ENCODE measurements around the gene AADACL4. TPM values are rescaled to one million over a fixed set of nuclear protein-coding genes. Genes with fewer than 3 reads are reported as not detected.

AADACL4 gene
- total and polyA plus RNA-seq, 2 donors from 2014 or later: 0.16 to 0.58 TPM

- Histone ChIP-seq H3K9ac (ENCODE audit: low read length in 3 of 3) (no peak overlapping the region), H3K27me3 (ENCODE audit: control insufficient read depth, insufficient read depth, low read length) (no peaks in the 10 kb centered on the region), H3K9me3 (ENCODE audit: control insufficient read depth in 2 of 3, insufficient read depth in 1 of 3, low read length in 3 of 3) (no peaks in the 10 kb centered on the region), H3K4me1 (ENCODE audit: control insufficient read depth in 2 of 3, insufficient read depth in 2 of 3, low read depth in 1 of 3, low read length in 3 of 3) (peaks cover 0 to 5% (median 5%) of the 10 kb centered on the region in 3 donors), H3K27ac (ENCODE audit: low read depth in 2 of 2, low read length in 2 of 2) (no peak overlapping the region), H3K4me3 (ENCODE audit: low read length in 3 of 3) (no peak overlapping the region), H3K36me3 (ENCODE audit: control insufficient read depth in 2 of 3, insufficient read depth in 3 of 3, low read length in 3 of 3) (no peaks in the 10 kb centered on the region)
- no peak for FAIRE-seq
- DNase-seq: no peak
- TF ChIP-seq, protein P1, sequence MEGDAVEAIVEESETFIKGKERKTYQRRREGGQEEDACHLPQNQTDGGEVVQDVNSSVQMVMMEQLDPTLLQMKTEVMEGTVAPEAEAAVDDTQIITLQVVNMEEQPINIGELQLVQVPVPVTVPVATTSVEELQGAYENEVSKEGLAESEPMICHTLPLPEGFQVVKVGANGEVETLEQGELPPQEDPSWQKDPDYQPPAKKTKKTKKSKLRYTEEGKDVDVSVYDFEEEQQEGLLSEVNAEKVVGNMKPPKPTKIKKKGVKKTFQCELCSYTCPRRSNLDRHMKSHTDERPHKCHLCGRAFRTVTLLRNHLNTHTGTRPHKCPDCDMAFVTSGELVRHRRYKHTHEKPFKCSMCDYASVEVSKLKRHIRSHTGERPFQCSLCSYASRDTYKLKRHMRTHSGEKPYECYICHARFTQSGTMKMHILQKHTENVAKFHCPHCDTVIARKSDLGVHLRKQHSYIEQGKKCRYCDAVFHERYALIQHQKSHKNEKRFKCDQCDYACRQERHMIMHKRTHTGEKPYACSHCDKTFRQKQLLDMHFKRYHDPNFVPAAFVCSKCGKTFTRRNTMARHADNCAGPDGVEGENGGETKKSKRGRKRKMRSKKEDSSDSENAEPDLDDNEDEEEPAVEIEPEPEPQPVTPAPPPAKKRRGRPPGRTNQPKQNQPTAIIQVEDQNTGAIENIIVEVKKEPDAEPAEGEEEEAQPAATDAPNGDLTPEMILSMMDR (IDR thresholded peaks at IDR 0.05; ENCODE audit: borderline replicate concordance, extremely low read depth, insufficient read depth): no peak
- intact Hi-C loops (cut with DNase I): no loop called here
Measured at GRCh38 chr1:12627296-12627695, 16.6 kb upstream of the AADACL4 start.

DNA sequence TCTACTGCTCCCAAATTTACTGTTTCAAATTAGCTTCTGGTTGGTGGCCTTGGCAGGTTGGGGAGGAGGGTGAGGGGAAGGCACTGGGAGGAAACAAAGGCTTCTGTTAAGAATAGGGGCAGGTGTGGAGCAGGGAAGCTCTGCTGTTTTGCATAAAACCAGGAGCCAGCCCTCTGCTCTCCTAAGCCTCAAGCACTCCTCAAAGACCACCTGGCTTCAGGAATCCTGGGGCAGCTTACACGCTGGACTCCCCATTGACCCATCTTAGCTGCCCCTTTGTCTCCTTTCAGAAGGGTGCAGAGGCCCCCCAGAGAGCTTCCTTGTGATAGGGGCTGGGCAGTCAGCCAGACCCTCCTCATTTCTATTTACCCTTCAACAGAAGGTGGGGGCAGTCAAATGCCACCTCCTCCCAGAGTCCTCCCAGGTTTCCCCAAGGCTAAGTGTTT is 14.4 kb upstream of the AADACL4 start:
- no peak for DNase-seq
- no peaks in the 10 kb centered on the region for H3K9me3 ChIP-seq (ENCODE audit: control insufficient read depth in 2 of 3, insufficient read depth in 1 of 3, low read length in 3 of 3)
- intact Hi-C loops (cut with DNase I): no loop called here
- H3K4me3 ChIP-seq (ENCODE audit: low read length in 3 of 3): no peak overlapping the region
- no peaks in the 10 kb centered on the region for H3K36me3 ChIP-seq (ENCODE audit: control insufficient read depth in 2 of 3, insufficient read depth in 3 of 3, low read length in 3 of 3)
- TF ChIP-seq, protein P1 (IDR thresholded peaks at IDR 0.05; ENCODE audit: borderline replicate concordance, extremely low read depth, insufficient read depth): no peak
- H3K27me3 ChIP-seq (ENCODE audit: control insufficient read depth, insufficient read depth, low read length): no peaks in the 10 kb centered on the region
- H3K9ac ChIP-seq (ENCODE audit: low read length in 3 of 3): no peak overlapping the region
- H3K4me1 ChIP-seq (ENCODE audit: control insufficient read depth in 2 of 3, insufficient read depth in 2 of 3, low read depth in 1 of 3, low read length in 3 of 3): no peaks in the 10 kb centered on the region
- H3K27ac ChIP-seq (ENCODE audit: low read depth in 2 of 2, low read length in 2 of 2): no peak overlapping the region
- no peak for FAIRE-seq

GRCh38 chr1:12629985-12630760 is 13.7 kb upstream of the AADACL4 start:
- FAIRE-seq (no peak), DNase-seq (no peak)
- no peaks in the 10 kb centered on the region for H3K9me3 ChIP-seq (ENCODE audit: control insufficient read depth in 2 of 3, insufficient read depth in 1 of 3, low read length in 3 of 3)
- H3K27ac ChIP-seq (ENCODE audit: low read depth in 2 of 2, low read length in 2 of 2): no peak overlapping the region
- H3K4me3 ChIP-seq (ENCODE audit: low read length in 3 of 3): no peak overlapping the region
- no peaks in the 10 kb centered on the region for H3K4me1 ChIP-seq (ENCODE audit: control insufficient read depth in 2 of 3, insufficient read depth in 2 of 3, low read depth in 1 of 3, low read length in 3 of 3)
- TF ChIP-seq, protein P1 (IDR thresholded peaks at IDR 0.05; ENCODE audit: borderline replicate concordance, extremely low read depth, insufficient read depth): no peak
- H3K27me3 ChIP-seq (ENCODE audit: control insufficient read depth, insufficient read depth, low read length): no peaks in the 10 kb centered on the region
- intact Hi-C loops (cut with DNase I): no loop called here
- no peaks in the 10 kb centered on the region for H3K36me3 ChIP-seq (ENCODE audit: control insufficient read depth in 2 of 3, insufficient read depth in 3 of 3, low read length in 3 of 3)
- no peak overlapping the region for H3K9ac ChIP-seq (ENCODE audit: low read length in 3 of 3)
